Right cardiac atrium (tissue), 5 donors: ENCODE results near the gene PLSCR2. TPM values are rescaled to one million over a fixed set of nuclear protein-coding genes. Genes with fewer than 3 reads are reported as not detected.

ENCODE experiments used
- ATAC-seq, 2 donors: fragments of 200-7000 bp; cut with Tn5 transposase; one replicate each; pipeline versions ENCODE4 v1.8.0 to v1.9.1; 2020; ENCODE audit warnings: moderate library complexity in 2 of 2, mild to moderate bottlenecking in 1 of 2
- DNase-seq, 3 donors: peaks; one replicate each; pipeline ENCODE4 v3.0.0-alpha.2; 2020
- H3K27ac ChIP-seq: one replicate; pipeline ENCODE4 v1.5.1; 2013; ENCODE audit warnings: mild to moderate bottlenecking, low read length, control low read depth, moderate library complexity
- H3K27me3 ChIP-seq: one replicate; pipeline ENCODE4 v1.6.1; 2013; ENCODE audit not compliant: control insufficient read depth, insufficient read depth
- H3K4me1 ChIP-seq: one replicate; pipeline ENCODE4 v1.6.1; 2013; ENCODE audit warnings: low read length; ENCODE audit not compliant: control insufficient read depth, insufficient read depth
- H3K4me3 ChIP-seq: one replicate; pipeline ENCODE4 v1.5.1; 2013; ENCODE audit warnings: low read length, control low read depth
- H3K9me3 ChIP-seq: one replicate; pipeline ENCODE4 v1.6.1; 2013; ENCODE audit warnings: low read length; ENCODE audit not compliant: control insufficient read depth
- WGBS: extraction: QIAGEN DNeasy Blood & Tissue Kit; methylation state at CpG from one replicate; pipeline ENCODE4 v1.1.7; 2013; 5-methylcytosine and 5-hydroxymethylcytosine counted together
- intact Hi-C, 4 donors: fragments of 100-400 bp; cut with DNase I; formaldehyde crosslinking; loops; one replicate each; pipeline versions ENCODE4 v1.11.0 to v1.14.0; 2022 to 2023
- long read RNA-seq, 4 donors: library from polyadenylated mRNA; unstranded; transcript quantifications; one replicate each; pipeline ENCODE4 v2.0.0, GENCODE V29; 2020 to 2021
- polyA plus RNA-seq: library from polyadenylated mRNA; stranded (reverse); fragments of 200-250 nt; gene quantifications from one replicate; pipeline ENCODE4 v1.2.3, GENCODE V29; 2013
- total RNA-seq, 4 donors: library from RNA; stranded (reverse); fragmentation: NEBNext Ultra II Directional; extraction: Animal tissue kit (Norgen Biotek cat#: 25700); gene quantifications; one replicate each; pipeline ENCODE4 v1.2.1, GENCODE V29; 2021
- donor health status: healthy with polysubstance abuse.
- donor health status: DM: no; HTN: yes; CAD: no.
- donor health status: DM: no; HTN: no; CAD: no.
- donor health status: DM: no; HTN: yes; CAD: no; lungs with severe emphysema.
- donor health status: DM: yes; HTN: yes; CAD: no.

PLSCR2 gene, protein sequence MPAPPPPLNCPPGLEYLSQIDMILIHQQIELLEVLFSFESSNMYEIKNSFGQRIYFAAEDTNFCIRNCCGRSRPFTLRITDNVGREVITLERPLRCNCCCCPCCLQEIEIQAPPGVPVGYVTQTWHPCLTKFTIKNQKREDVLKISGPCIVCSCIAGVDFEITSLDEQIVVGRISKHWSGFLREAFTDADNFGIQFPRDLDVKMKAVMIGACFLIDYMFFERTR
- total RNA-seq = under 1 TPM in 1 of 4 donors, not detected in 3; 0.23 TPM
- not detected for polyA plus RNA-seq
- long read RNA-seq, donor 1 = 0 reads
- long read RNA-seq, donor 2 = 0 reads
- long read RNA-seq, donor 3 = 0 reads
- long read RNA-seq, donor 4 = 0 reads

GRCh38 chr3:146469150-146470017 is at the start of gene PLSCR2:
Gene PLSCR2, minus strand, starts transcription at chr3:146469561. Its CDS starts 9,657 bp downstream, at chr3:146459904.
- peak within 1 kb of the TSS; percentile 76 for H3K4me3 ChIP-seq
- WGBS = 10% methylated on average over 51 of the region's 51 CpGs
- ATAC-seq = peak; percentile 92 to 95
- no peak within 1 kb of the TSS for H3K27ac ChIP-seq
- intact Hi-C loops = no loop called here
- no peaks in the 10 kb centered on the region for H3K27me3 ChIP-seq
- peak; percentile 65 to 86 (median 84) for DNase-seq
- H3K4me1 ChIP-seq = peaks cover 2% of the 10 kb centered on the region
- no peaks in the 10 kb centered on the region for H3K9me3 ChIP-seq

DNA sequence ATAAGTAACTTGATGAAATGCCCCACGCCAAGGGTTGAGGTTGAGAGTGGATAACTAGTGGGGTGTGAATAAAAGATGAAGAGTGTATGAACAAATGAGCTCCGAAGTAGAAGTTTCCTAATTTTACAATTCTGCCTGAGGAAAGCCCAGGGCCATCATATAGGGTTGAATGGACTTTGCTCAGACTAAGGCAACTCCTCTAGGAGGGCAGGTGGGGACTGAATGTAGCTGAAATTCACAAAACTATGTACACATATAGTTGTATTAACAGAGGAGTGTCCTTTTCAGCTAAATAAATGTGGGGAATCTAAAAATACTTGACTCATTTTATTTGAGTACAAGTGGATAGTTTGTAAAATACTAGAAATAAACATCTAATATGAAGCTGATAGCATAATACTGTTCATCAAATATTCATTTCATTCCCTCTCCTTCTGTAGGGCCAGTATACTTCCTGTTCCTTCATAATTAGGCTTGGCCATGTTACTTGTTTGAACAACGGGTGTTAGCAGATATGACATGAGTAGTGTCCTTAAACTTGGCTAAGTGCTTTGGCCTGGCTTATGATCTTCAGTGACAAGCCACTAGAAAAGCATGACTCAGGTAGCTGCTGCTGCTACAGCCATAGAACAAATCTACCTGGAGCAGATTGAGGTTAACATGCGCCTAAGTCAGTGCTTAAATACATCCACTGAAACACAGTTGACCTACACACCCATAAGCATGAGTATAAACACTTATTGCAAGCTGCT is 48.5 kb upstream of the PLSCR2 start:
- Histone ChIP-seq H3K4me1 (peaks cover 2% of the 10 kb centered on the region), H3K27ac (no peak overlapping the region), H3K4me3 (no peak overlapping the region), H3K27me3 (no peaks in the 10 kb centered on the region), H3K9me3 (no peaks in the 10 kb centered on the region)
- DNase-seq = no peak
- peak; percentile 68 to 75 for ATAC-seq
- 71% methylated on average over 4 of the region's 4 CpGs for WGBS
- intact Hi-C loops = no loop called here

- Histone ChIP-seq H3K27ac (no peak overlapping the region), H3K4me3 (no peak overlapping the region), H3K4me1 (peaks cover 2% of the 10 kb centered on the region), H3K9me3 (no peaks in the 10 kb centered on the region), H3K27me3 (no peaks in the 10 kb centered on the region)
- ATAC-seq = no peak
- no peak for DNase-seq
- 91% methylated on average over 2 of the region's 2 CpGs for WGBS
- intact Hi-C loops = no loop called here
Measured at GRCh38 chr3:146513386-146514051, 44.2 kb upstream of the PLSCR2 start.

- WGBS = 83% methylated on average over 3 of the region's 3 CpGs
- H3K27me3 ChIP-seq = no peaks in the 10 kb centered on the region
- H3K27ac ChIP-seq = no peak overlapping the region
- intact Hi-C loops = no loop called here
- DNase-seq (no peak), ATAC-seq (no peak)
- no peaks in the 10 kb centered on the region for H3K4me1 ChIP-seq
- H3K4me3 ChIP-seq = no peak overlapping the region
- no peaks in the 10 kb centered on the region for H3K9me3 ChIP-seq
Measured at GRCh38 chr3:146511402-146512134, 42.2 kb upstream of the PLSCR2 start.

- no peak overlapping the region for H3K4me3 ChIP-seq
- peak in 1 of 2 donors; percentile 16 for ATAC-seq
- no peaks in the 10 kb centered on the region for H3K27me3 ChIP-seq
- no peaks in the 10 kb centered on the region for H3K4me1 ChIP-seq
- peak overlapping the region; percentile 51 for H3K27ac ChIP-seq
- no peaks in the 10 kb centered on the region for H3K9me3 ChIP-seq
- no peak for DNase-seq
- 83% methylated on average over 1 of the region's 1 CpG for WGBS
- intact Hi-C loops = no loop called here
Measured at GRCh38 chr3:146507331-146508120, 38.2 kb upstream of the PLSCR2 start.

- WGBS = 97% methylated on average over 1 of the region's 1 CpG
- no peaks in the 10 kb centered on the region for H3K9me3 ChIP-seq
- no peak overlapping the region for H3K27ac ChIP-seq
- intact Hi-C loops = no loop called here
- ATAC-seq (no peak), DNase-seq (no peak)
- no peak overlapping the region for H3K4me3 ChIP-seq
- H3K27me3 ChIP-seq = no peaks in the 10 kb centered on the region
- no peaks in the 10 kb centered on the region for H3K4me1 ChIP-seq
Measured at GRCh38 chr3:146505516-146505915, 36.2 kb upstream of the PLSCR2 start.

DNA sequence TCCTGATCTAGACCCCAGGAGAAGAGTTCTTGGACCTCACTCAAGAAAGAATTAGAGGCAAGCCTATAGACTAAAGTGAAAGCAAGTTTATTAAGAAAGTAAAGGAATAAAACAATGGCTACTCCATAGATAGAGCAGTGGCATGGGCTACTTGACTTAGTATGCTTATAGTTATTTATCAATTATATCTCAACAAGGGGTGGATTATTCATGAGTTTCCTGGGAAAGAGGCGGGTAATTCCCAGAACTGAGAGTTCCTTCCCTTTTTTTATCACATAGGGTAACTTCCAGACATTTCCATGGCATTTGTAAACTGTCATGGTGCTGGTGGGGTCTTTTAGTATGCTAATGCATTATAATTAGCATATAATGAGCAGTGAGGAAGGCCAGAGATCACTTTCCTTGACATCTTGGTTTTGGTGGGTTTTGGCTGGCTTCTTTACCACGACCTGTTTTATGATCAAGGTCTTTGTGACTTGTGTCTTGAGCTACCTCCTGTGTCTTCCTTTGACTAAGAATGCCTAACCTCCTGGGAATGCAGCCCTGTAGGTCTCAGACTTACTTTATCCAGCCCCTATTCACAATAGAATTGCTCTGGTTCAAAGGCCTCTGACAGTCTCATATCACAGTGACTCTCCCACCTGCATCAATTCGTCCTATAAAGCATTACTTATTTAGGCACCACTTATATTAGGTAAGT is 35.3 kb upstream of the PLSCR2 start:
- Histone ChIP-seq H3K27me3 (no peaks in the 10 kb centered on the region), H3K4me1 (no peaks in the 10 kb centered on the region), H3K4me3 (no peak overlapping the region), H3K9me3 (no peaks in the 10 kb centered on the region), H3K27ac (no peak overlapping the region)
- no peak for ATAC-seq
- WGBS = 71% methylated on average over 3 of the region's 3 CpGs
- no peak for DNase-seq
- intact Hi-C loops = no loop called here

- Histone ChIP-seq H3K4me1 (no peaks in the 10 kb centered on the region), H3K9me3 (no peaks in the 10 kb centered on the region), H3K4me3 (no peak overlapping the region), H3K27ac (no peak overlapping the region), H3K27me3 (no peaks in the 10 kb centered on the region)
- WGBS = 89% methylated on average over 12 of the region's 12 CpGs
- intact Hi-C loops = no loop called here
- DNase-seq (peak in 1 of 3 donors; percentile 43), ATAC-seq (no peak)
Measured at GRCh38 chr3:146503461-146504202, 34.3 kb upstream of the PLSCR2 start.
